RWPE2 (cell line): ENCODE data around the gene ETV5.

Experiments used
- ATAC-seq: fragments of 200-7000 bp; cut with Tn5 transposase; 3 replicates; pipeline ENCODE4 v1.9.1; 2021; ENCODE audit warnings: low read depth
- DNase-seq: peaks from one replicate; pipeline ENCODE4 v3.0.0-alpha.2; 2020; ENCODE audit warnings: low spot score
- H3K27ac ChIP-seq: fragments of 450-650 bp; 2 replicates; pipeline ENCODE4 v1.5.1; 2017; ENCODE audit warnings: mild to moderate bottlenecking; ENCODE audit not compliant: poor library complexity, severe bottlenecking
- H3K27me3 ChIP-seq: fragments of 250-450 bp; sonication (Bioruptor Pico); 2 replicates; pipeline ENCODE4 v1.5.1; 2021; ENCODE audit warnings: mild to moderate bottlenecking, moderate library complexity; ENCODE audit not compliant: insufficient read depth, poor library complexity, severe bottlenecking
- H3K36me3 ChIP-seq: fragments of 250-450 bp; sonication (Bioruptor Pico); 2 replicates; pipeline ENCODE4 v1.5.1; 2020; ENCODE audit warnings: low read depth, mild to moderate bottlenecking, moderate library complexity
- H3K4me1 ChIP-seq: fragments of 250-450 bp; sonication (Bioruptor Pico); 2 replicates; pipeline ENCODE4 v1.5.1; 2021; ENCODE audit warnings: mild to moderate bottlenecking, moderate library complexity; ENCODE audit not compliant: insufficient read depth, poor library complexity, severe bottlenecking
- H3K4me3 ChIP-seq: fragments of 250-450 bp; sonication (Bioruptor Pico); 2 replicates; pipeline ENCODE4 v1.5.1; 2021; ENCODE audit warnings: mild to moderate bottlenecking, moderate library complexity; ENCODE audit not compliant: severe bottlenecking
- H3K9me3 ChIP-seq: fragments of 250-450 bp; sonication (Bioruptor Pico); 2 replicates; pipeline ENCODE4 v1.5.1; 2021; ENCODE audit warnings: mild to moderate bottlenecking, moderate library complexity; ENCODE audit not compliant: severe bottlenecking
- TF ChIP-seq, protein P1 (sequence below): fragments of 450-650 bp; IDR thresholded peaks from one replicate; pipeline ENCODE4 v1.5.1; 2017; ENCODE audit warnings: mild to moderate bottlenecking, moderate library complexity; ENCODE audit not compliant: poor library complexity, severe bottlenecking

The ETV5 gene

DNA sequence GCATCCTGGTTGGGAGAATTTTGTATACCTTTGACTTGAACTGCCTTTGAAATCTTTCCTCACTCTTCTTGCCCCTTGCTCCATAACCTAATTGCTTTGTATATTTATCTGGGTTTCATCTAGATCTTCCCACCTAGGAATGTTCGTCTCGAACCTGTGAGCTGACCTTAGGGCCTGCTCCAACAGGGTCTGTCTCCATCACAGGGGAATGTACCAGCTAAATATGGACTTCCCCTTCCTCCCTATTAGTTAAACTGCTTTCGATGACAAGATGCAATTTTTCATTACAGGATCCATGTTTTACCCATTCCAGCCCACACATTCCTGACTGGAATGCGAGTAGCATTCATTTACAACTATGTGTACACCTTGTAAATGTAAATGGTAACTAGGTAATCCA, 10.6 kb upstream of the ETV5 start:
- Histone ChIP-seq H3K4me3 (no peak overlapping the region), H3K9me3 (no peaks in the 10 kb centered on the region), H3K4me1 (peaks cover 7% of the 10 kb centered on the region), H3K27me3 (no peaks in the 10 kb centered on the region), H3K27ac (no peak overlapping the region), H3K36me3 (no peaks in the 10 kb centered on the region)
- no peak for DNase-seq
- TF ChIP-seq, protein P1, sequence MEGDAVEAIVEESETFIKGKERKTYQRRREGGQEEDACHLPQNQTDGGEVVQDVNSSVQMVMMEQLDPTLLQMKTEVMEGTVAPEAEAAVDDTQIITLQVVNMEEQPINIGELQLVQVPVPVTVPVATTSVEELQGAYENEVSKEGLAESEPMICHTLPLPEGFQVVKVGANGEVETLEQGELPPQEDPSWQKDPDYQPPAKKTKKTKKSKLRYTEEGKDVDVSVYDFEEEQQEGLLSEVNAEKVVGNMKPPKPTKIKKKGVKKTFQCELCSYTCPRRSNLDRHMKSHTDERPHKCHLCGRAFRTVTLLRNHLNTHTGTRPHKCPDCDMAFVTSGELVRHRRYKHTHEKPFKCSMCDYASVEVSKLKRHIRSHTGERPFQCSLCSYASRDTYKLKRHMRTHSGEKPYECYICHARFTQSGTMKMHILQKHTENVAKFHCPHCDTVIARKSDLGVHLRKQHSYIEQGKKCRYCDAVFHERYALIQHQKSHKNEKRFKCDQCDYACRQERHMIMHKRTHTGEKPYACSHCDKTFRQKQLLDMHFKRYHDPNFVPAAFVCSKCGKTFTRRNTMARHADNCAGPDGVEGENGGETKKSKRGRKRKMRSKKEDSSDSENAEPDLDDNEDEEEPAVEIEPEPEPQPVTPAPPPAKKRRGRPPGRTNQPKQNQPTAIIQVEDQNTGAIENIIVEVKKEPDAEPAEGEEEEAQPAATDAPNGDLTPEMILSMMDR: no peak
- no peak for ATAC-seq

DNA sequence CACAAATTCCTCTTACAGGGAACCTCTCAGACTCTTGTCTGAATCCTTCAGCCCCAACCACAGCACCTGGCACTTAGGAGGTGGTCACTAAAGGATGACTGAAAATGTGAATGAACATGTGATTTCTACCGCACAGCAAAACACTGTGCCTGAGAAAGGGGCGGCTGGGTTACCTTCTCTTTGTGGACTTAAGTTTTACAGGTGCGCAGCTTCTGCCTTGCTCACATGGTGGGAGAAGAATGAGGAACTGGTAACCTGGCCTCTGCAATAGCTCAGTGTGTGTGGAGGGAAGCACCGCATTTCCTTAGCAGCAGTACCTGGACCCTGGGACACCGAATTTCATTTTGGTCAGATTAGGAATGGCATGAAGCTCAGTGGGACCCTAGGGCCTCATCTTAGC, 9.8 kb upstream of the ETV5 start:
- TF ChIP-seq, protein P1: no peak
- H3K27me3 ChIP-seq: no peaks in the 10 kb centered on the region
- H3K27ac ChIP-seq: no peak overlapping the region
- H3K4me1 ChIP-seq: peaks cover 7% of the 10 kb centered on the region
- H3K4me3 ChIP-seq: no peak overlapping the region
- DNase-seq: no peak
- no peak for ATAC-seq
- H3K36me3 ChIP-seq: no peaks in the 10 kb centered on the region
- H3K9me3 ChIP-seq: no peaks in the 10 kb centered on the region

DNA sequence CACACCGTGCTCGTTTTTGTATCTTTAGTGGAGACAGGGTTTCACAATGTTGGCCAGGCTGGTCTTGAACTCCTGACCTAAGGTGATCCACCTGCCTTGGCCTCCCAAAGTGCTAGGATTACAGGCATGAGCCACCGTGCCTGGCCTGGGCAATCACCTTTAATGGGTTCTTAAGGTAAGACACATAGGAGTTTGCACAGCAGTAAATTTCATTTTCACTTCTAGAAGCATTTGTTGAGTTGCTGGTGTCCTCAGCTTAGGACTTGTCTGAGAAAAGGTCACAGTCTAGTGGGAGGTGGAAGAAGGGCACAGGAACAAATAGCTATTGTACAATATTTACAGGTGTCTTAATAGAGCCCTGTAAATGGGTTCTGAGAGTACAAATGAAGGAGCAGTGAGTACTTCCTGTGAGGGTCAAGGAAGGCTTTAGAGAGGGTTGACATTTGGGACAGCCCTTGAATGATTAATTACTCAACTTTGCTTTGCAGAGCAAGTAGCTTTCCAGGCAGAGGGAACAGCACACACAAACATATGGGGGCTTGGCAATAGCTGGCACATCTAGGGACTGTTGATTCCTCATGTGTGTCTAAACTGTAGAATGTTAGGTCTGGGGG, 8.7 kb upstream of the ETV5 start:
- TF ChIP-seq, protein P1: no peak
- H3K36me3 ChIP-seq: no peaks in the 10 kb centered on the region
- H3K27ac ChIP-seq: no peak overlapping the region
- H3K4me3 ChIP-seq: no peak overlapping the region
- ATAC-seq: no peak
- H3K9me3 ChIP-seq: no peaks in the 10 kb centered on the region
- peaks cover 7% of the 10 kb centered on the region for H3K4me1 ChIP-seq
- no peak for DNase-seq
- H3K27me3 ChIP-seq: no peaks in the 10 kb centered on the region

DNA sequence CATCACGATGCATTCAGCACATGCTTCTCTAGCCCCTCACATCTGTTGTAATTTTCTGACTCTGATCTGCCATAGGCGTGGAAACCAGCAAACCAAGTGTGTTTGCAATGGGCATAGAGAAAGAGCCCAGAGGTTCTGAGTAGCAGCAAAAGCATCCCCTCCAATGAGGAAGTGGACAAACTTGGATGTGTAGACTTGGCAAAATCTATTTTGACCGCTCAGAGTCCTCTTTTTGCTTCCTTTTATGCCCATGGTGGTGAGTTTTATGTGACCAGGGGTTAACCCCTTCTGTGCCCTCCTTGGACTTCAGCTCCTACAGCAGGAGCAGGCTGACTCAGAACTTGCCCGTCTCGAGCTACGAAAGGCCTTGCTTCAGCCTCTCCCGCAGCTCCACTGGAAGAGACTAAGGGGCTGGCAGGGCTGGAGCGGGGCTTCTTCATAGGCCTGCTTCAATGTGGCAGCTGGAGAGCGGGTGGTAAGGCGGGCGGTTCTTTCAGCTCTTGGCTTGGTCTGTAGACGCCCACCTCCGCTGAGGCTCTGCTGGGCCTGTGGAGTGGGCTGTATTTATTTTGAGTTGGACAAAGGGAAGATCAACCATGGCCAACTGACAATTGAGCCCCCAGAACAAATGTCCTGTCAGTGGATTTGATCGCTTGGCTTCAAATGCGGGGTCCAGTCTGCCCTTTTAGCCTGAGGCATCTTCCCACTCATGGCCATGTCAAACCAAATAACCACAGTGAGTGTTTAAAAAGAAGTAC, 6.5 kb upstream of the ETV5 start:
- H3K36me3 ChIP-seq: no peaks in the 10 kb centered on the region
- DNase-seq (no peak), ATAC-seq (no peak)
- H3K27ac ChIP-seq: no peak overlapping the region
- no peaks in the 10 kb centered on the region for H3K4me1 ChIP-seq
- H3K4me3 ChIP-seq: no peak overlapping the region
- TF ChIP-seq, protein P1: no peak
- no peaks in the 10 kb centered on the region for H3K27me3 ChIP-seq
- no peaks in the 10 kb centered on the region for H3K9me3 ChIP-seq
